Ectodermal cell (in vitro differentiated cells): ENCODE data around the gene TMTC1.
"Not testable (repeated sequence)": the region's sequence is repeated elsewhere in the genome, so short reads cannot be mapped to it uniquely, and the experiment has no call there.

ENCODE experiments used
- H3K27ac ChIP-seq: 2 replicates; pipeline ENCODE4 v1.7.0; 2013; ENCODE audit warnings: mild to moderate bottlenecking, low read depth, low read length; ENCODE audit not compliant: insufficient read depth, poor library complexity, severe bottlenecking
- H3K27me3 ChIP-seq: 2 replicates; pipeline ENCODE4 v1.7.0; 2013; ENCODE audit warnings: mild to moderate bottlenecking, low read length; ENCODE audit not compliant: insufficient read depth, control insufficient read depth, poor library complexity, severe bottlenecking
- H3K36me3 ChIP-seq: one replicate; pipeline ENCODE4 v1.7.0; 2013; ENCODE audit warnings: low read length; ENCODE audit not compliant: control insufficient read depth, insufficient read depth
- H3K4me1 ChIP-seq: one replicate; pipeline ENCODE4 v1.7.0; 2013; ENCODE audit warnings: low read length; ENCODE audit not compliant: control insufficient read depth, insufficient read depth
- H3K4me3 ChIP-seq: 2 replicates; pipeline ENCODE4 v1.7.0; 2013; ENCODE audit warnings: low read depth, low read length, control low read depth; ENCODE audit not compliant: insufficient read depth
- H3K9me3 ChIP-seq: 2 replicates; pipeline ENCODE4 v1.7.0; 2013; ENCODE audit warnings: mild to moderate bottlenecking, low read length, moderate library complexity; ENCODE audit not compliant: control insufficient read depth
- WGBS, 2 experiments: methylation state at CpG; one replicate each; pipeline ENCODE4 v1.1.7; 2013; ENCODE audit warnings: missing lambda C conversion rate in 2 of 2; 5-methylcytosine and 5-hydroxymethylcytosine counted together

TMTC1 gene

GRCh38 chr12:29555451-29555850 is 228.3 kb downstream of the TMTC1 start:
- H3K4me1 ChIP-seq, H3K4me3 ChIP-seq, H3K9me3 ChIP-seq, H3K27me3 ChIP-seq, H3K27ac ChIP-seq, H3K36me3 ChIP-seq: not testable (repeated sequence)
- WGBS, 2 experiments, result 75 to 90% methylated on average over 1 of the region's 2 CpGs

- no peak overlapping the region for H3K27ac ChIP-seq
- no peaks in the 10 kb centered on the region for H3K27me3 ChIP-seq
- 94 to 100% methylated on average over 1 to 2 of the region's 3 CpGs for WGBS, 2 experiments
- no peaks in the 10 kb centered on the region for H3K9me3 ChIP-seq
- H3K4me3 ChIP-seq, result no peak overlapping the region
- H3K4me1 ChIP-seq, result no peaks in the 10 kb centered on the region
- H3K36me3 ChIP-seq, result no peaks in the 10 kb centered on the region
Measured at GRCh38 chr12:29552994-29553748, 230.6 kb downstream of the TMTC1 start.

DNA sequence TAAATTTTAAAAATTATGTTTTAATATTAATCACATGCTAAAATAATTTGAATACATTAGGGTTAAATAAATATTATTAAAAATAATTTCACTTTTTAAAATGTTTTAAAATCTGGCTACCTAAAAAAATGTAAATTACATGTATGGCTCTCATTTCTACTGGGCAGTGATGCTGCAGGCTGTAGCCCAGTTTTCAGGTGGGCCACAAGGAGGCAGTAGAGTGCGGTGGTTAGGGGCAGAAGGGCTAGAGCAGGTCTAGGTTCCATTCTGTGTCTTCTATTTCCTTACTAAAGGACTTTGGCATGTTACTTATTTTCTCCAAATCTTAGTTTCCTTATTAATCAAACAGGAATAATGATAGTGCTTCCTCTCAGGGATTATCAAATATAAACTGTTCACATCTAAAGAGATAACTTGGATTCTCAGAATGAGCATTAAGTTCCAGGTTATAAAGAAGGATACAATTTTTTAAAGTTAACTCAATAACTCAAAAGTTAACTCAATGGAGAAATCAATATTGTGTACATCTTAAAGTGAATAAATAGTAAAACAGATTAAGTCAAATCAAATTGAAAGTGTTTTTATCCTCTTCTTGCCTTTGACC is 231.3 kb downstream of the TMTC1 start:
- no peaks in the 10 kb centered on the region for H3K36me3 ChIP-seq
- no peaks in the 10 kb centered on the region for H3K9me3 ChIP-seq
- no peaks in the 10 kb centered on the region for H3K27me3 ChIP-seq
- WGBS, 2 experiments, result 0 to 18% methylated on average over 1 of the region's 1 CpG
- no peak overlapping the region for H3K27ac ChIP-seq
- no peaks in the 10 kb centered on the region for H3K4me1 ChIP-seq
- no peak overlapping the region for H3K4me3 ChIP-seq

DNA sequence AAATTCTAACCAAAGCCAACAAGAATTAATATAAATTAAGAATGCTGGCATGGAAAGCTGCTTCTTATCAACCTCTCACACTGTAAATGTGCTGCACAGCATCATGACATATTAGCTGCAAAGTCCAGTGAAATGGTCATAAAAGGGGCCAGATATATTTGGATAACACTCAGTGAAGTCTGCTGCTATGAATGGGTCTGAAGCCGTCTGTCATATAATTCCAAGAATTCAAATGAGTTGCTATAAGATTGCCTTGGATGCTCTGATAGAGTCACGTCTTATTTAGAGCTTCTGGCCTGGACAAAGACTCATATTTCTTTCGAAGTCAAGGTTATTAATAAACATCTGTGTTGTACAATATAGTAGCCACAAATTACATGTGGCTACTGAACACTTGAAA is 231.9 kb downstream of the TMTC1 start:
- no peaks in the 10 kb centered on the region for H3K9me3 ChIP-seq
- 95 to 100% methylated on average over 2 to 3 of the region's 3 CpGs for WGBS, 2 experiments
- H3K4me3 ChIP-seq, result no peak overlapping the region
- H3K27me3 ChIP-seq, result no peaks in the 10 kb centered on the region
- H3K36me3 ChIP-seq, result no peaks in the 10 kb centered on the region
- H3K27ac ChIP-seq, result no peak overlapping the region
- no peaks in the 10 kb centered on the region for H3K4me1 ChIP-seq

DNA sequence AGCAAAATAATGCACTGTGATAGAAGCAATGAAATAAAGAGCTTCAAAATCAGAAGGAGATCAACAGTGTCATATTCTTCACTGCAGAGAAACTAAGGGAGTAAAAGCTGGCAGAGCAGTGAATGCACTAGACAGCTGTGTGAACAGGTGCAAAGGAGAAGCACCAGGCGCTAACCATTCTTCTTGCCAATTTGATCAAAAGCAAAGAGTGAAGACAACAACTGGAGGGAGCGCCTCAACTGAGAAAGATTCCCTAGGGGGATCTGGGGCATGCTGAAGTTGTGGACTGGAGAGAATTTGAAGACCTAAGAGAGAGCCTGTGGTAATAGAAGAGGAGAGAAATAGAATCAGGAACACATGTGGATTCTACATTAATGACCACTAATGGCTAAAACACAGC is 235.9 kb downstream of the TMTC1 start:
- Histone ChIP-seq H3K9me3 (no peaks in the 10 kb centered on the region), H3K36me3 (no peaks in the 10 kb centered on the region), H3K27me3 (no peaks in the 10 kb centered on the region), H3K4me3 (no peak overlapping the region), H3K4me1 (no peaks in the 10 kb centered on the region), H3K27ac (no peak overlapping the region)
- WGBS, 2 experiments, result 96% methylated on average over 2 of the region's 2 CpGs

DNA sequence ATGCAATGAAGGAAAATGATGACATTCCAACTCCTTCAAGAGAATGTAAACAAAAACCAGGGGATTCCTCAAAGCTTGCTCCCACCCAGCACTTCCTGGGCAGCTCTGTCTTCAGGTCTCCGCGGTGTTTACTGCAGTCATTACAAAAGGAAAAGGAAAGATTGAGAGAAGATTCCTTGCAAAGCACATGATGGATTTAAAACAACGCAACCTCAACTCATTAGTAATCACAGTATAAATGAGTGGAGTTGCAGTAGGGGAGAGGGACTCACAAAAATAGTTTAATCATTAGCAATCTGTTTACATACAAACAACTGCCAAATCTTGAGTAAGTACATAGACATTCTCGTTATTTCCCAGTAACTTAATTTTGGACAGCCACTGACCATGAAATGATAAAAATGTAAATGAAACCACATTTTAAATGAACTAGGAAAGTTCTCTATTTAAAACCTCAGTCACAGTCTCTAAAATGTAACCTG is 236.6 kb downstream of the TMTC1 start:
- Histone ChIP-seq H3K27me3 (no peaks in the 10 kb centered on the region), H3K4me1 (no peaks in the 10 kb centered on the region), H3K36me3 (no peaks in the 10 kb centered on the region), H3K4me3 (no peak overlapping the region), H3K27ac (no peak overlapping the region), H3K9me3 (no peaks in the 10 kb centered on the region)
- 63 to 67% methylated on average over 3 to 4 of the region's 4 CpGs for WGBS, 2 experiments

DNA sequence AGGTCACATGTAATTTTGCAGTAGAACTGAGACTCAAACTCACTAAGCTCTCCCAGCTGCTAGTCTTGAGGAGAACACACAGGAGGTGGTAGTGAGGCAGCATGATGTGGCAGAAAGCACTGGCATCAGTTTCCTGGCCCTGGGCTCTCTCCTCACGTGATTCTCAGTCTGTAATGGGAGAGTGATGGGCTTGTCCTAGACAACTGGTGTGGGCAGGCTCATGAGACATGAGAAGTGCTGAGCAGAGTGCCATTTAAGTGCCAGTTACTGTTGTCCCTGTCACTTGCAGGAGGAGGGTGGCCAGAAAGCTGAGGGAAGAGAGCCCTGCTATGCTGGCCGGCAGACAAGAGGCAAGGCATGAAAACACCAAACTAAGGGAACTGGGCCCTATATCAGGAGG is 237.7 kb downstream of the TMTC1 start:
- Histone ChIP-seq H3K36me3 (no peaks in the 10 kb centered on the region), H3K27me3 (no peaks in the 10 kb centered on the region), H3K9me3 (no peaks in the 10 kb centered on the region), H3K4me3 (no peak overlapping the region), H3K27ac (no peak overlapping the region), H3K4me1 (no peaks in the 10 kb centered on the region)
- 87 to 91% methylated on average over 2 of the region's 2 CpGs for WGBS, 2 experiments

DNA sequence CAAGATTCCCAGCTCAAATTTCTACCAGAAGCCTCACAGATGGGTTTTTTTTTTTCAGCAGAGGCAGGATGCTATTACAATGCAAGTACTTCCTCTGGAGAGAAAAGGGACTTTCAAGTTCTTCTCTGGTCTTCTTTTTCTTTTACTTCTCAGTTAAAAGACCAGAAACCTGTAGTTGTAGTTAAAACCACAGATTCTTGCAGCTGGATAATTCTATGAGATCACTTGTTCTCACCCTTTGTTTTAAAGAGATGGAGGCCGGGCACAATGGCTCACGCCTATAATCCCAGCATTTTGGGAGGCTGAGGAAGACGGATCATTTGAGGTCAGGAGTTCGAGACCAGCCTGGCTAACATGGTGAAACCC is 238.7 kb downstream of the TMTC1 start:
- Histone ChIP-seq H3K4me1 (no peaks in the 10 kb centered on the region), H3K27ac (no peak overlapping the region), H3K9me3 (no peaks in the 10 kb centered on the region), H3K27me3 (no peaks in the 10 kb centered on the region), H3K36me3 (no peaks in the 10 kb centered on the region), H3K4me3 (no peak overlapping the region)
- WGBS, 2 experiments, result 83 to 93% methylated on average over 4 of the region's 4 CpGs

- H3K27me3 ChIP-seq, result no peaks in the 10 kb centered on the region
- 90 to 98% methylated on average over 6 of the region's 6 CpGs for WGBS, 2 experiments
- no peaks in the 10 kb centered on the region for H3K36me3 ChIP-seq
- H3K4me1 ChIP-seq, result no peaks in the 10 kb centered on the region
- H3K9me3 ChIP-seq, result no peaks in the 10 kb centered on the region
- H3K4me3 ChIP-seq, result no peak overlapping the region
- no peak overlapping the region for H3K27ac ChIP-seq
Measured at GRCh38 chr12:29544428-29545101, 239.2 kb downstream of the TMTC1 start.

DNA sequence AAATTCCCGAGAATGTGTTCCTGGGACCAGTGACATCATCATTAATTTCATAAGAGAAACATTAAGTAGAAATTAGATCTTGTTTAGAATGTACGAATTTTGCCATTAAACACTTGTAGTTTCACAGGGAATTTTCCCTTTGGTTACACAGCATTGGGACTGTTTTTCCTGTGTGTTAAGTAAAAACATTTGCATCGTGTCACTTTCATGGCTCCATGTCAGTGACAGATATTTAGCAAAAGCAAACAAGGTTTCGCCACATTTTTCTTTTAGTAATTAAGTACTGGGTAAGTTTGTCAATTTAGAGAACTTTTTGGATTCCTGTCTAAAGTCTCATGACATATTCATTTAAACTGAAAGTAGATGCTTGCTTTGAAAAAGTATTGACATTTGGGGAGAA is 240.7 kb downstream of the TMTC1 start:
- H3K4me1 ChIP-seq, result no peaks in the 10 kb centered on the region
- no peaks in the 10 kb centered on the region for H3K27me3 ChIP-seq
- no peak overlapping the region for H3K27ac ChIP-seq
- no peaks in the 10 kb centered on the region for H3K36me3 ChIP-seq
- 95 to 100% methylated on average over 3 to 4 of the region's 4 CpGs for WGBS, 2 experiments
- no peaks in the 10 kb centered on the region for H3K9me3 ChIP-seq
- no peak overlapping the region for H3K4me3 ChIP-seq
